GM19043 (cell line): ENCODE data around the gene LRRC75B.
"Not testable (repeated sequence)": the region's sequence is repeated elsewhere in the genome, so short reads cannot be mapped to it uniquely, and the experiment has no call there.

Experiments
- ATAC-seq: cut with Tn5 transposase; IDR thresholded peaks from one replicate; pipeline ENCODE4 v1.9.1; 2021; ENCODE audit warnings: low read depth; ENCODE audit not compliant: unreplicated experiment

LRRC75B gene

GRCh38 chr22:24602847-24603769 is 10.2 kb upstream of the LRRC75B start, which contains the start of gene GGT1:
Gene GGT1, plus strand, starts transcription at chr22:24603193. Its CDS starts 7,889 bp downstream, at chr22:24611082.
- not testable (repeated sequence) for ATAC-seq

GRCh38 chr22:24602105-24602749 is 9.4 kb upstream of the LRRC75B start:
- ATAC-seq, result not testable (repeated sequence)

GRCh38 chr22:24601217-24602104 is 8.6 kb upstream of the LRRC75B start:
- no peak for ATAC-seq

DNA sequence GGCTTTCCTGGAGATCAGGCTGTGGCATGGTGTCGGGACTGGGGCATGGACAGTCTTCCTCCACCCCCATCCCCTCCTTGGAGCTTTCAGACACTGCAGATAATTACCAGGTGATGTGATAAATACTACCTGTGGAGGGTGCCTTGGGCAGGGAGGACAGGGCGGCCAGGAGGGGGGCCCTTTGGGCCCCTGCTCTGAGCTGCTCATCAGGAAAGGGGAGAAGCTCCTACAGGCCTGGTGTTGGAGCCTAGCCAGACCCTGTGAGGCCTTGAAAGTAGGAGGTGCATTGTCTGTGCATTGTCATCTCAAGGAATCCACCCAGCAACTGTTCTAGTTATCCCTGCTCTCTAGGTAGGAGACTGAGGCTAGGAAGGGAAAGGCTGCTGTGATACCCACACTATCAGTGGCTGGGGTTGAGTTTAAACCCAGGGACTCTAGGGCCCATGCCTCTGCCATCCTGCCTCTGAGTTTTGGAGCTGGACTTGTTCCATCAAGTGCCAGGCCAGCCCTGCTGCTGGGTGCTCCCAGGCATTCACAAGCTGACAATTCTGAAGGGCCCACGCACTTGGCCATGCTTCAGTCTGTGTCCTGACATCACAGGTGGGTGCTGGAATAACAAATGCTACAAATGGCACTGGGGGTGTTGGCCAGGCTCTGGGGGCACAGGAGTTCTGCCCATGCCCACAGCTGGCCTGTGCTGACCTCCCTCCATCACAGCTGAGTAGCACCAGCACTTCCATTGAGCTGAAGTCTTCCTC is 7.3 kb upstream of the LRRC75B start:
- ATAC-seq, result not testable (repeated sequence)

DNA sequence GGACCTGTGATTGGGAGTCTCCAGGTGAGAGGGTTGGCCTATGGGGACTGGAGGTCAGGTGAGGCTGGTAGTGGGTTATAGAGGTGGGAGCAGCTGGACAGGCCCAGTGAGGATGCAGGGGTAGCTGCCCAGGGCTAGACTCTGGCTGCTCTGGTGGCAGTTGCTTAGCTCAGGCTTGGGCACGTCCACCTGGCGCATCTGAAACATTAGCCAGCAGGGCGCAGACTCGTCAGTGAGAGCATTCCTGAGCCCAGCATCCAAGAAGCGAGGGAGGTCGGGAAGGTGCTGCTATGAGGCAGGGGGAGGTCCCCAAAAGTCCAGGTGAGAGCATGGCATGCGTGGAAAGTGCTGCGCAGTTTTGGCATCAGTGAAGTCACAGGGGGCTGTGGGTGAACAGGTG is 6.6 kb upstream of the LRRC75B start:
- ATAC-seq, result no peak

- not testable (repeated sequence) for ATAC-seq
Observed at GRCh38 chr22:24597076-24597475, 4.2 kb upstream of the LRRC75B start.

GRCh38 chr22:24595863-24596262 is 3.0 kb upstream of the LRRC75B start:
- ATAC-seq, result no peak

- ATAC-seq, result no peak
Observed at GRCh38 chr22:24595228-24595627, 2.4 kb upstream of the LRRC75B start.

- no peak for ATAC-seq
Observed at GRCh38 chr22:24594569-24595120, 1.8 kb upstream of the LRRC75B start.

GRCh38 chr22:24593836-24594568 is 1.1 kb upstream of the LRRC75B start:
- ATAC-seq, result no peak

GRCh38 chr22:24593559-24593835 is 624 bp upstream of the LRRC75B start:
- not testable (repeated sequence) for ATAC-seq

GRCh38 chr22:24592058-24592850 is 619 bp downstream of the LRRC75B start:
- ATAC-seq, result no peak

- no peak for ATAC-seq
Observed at GRCh38 chr22:24591286-24591830, 1.5 kb downstream of the LRRC75B start.

GRCh38 chr22:24590596-24591173 is 2.2 kb downstream of the LRRC75B start:
- no peak for ATAC-seq

- no peak for ATAC-seq
Observed at GRCh38 chr22:24589518-24590030, 3.3 kb downstream of the LRRC75B start.

DNA sequence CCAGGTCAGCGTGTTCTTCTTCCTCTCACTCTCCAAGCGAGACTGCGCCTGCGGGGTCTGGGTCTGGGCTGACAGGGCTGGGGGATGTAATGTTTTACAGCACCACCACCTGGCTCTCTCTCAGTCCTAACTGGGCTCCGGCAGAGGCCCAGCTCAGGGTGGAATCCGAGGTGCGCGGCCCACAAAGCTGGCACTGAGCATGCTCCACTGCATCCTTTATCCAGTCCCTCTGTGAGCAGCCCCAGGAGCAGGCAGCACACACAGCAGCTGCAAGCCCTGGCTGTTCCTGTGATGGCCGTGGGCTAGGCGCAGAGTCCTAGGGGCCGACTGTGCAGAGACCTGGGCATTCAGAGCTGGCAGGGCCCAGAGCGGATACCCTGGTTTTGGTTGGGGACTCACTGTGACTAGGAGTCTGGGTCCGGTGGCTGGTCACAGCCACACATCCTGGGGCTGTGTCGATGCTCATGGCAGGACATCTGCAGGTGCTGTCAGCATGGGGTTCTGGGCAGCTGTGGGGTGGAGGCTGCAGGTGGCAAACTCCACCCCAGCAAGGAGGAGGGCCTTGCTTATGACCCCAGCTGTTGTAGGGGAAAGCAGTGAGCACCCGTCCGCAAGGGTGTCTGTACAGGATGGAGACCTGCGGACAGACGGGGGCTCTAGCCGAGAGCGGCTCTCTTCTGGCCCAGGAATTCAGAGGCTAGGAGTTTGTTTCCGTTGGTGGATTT is 4.0 kb downstream of the LRRC75B start:
- no peak for ATAC-seq

GRCh38 chr22:24588381-24588756 is 4.5 kb downstream of the LRRC75B start:
- no peak for ATAC-seq
